ENCODE results near the gene TIAM2.
A peak's percentile ranks its signal among the peaks of the same experiment; 100 is the strongest.

The TIAM2 gene

DNA sequence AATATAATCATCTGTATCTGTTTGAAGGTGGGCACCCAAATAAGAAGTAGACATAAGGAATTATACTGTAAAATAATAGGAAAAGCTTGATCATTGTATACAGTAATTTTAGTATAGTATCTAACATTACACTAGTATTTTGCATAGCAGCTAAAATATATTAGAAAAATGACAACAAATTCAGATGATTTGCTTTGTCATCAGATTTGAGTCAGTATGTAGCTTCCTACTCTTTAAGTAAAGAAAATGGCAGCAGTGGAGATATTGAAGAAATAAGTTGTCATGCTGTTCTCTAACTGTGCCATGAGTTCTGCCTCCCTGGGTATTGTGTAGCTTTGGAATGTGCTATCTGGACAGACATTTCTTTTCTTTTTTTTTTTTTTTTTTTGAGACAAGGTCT, 74.4 kb downstream of the TIAM2 start:
- peaks cover 8% of the 10 kb centered on the region for H3K27me3 Mint-ChIP-seq
- no peak overlapping the region for H3K4me3 Mint-ChIP-seq
- no peaks in the 10 kb centered on the region for H3K36me3 Mint-ChIP-seq (ENCODE audit: low read depth)
- peaks cover 16% of the 10 kb centered on the region for H3K4me1 Mint-ChIP-seq (ENCODE audit: low read depth)
- H3K9me3 Mint-ChIP-seq: no peaks in the 10 kb centered on the region
- intact Hi-C loops (cut with micrococcal nuclease): no loop called here
- no peak overlapping the region for H3K27ac Mint-ChIP-seq

DNA sequence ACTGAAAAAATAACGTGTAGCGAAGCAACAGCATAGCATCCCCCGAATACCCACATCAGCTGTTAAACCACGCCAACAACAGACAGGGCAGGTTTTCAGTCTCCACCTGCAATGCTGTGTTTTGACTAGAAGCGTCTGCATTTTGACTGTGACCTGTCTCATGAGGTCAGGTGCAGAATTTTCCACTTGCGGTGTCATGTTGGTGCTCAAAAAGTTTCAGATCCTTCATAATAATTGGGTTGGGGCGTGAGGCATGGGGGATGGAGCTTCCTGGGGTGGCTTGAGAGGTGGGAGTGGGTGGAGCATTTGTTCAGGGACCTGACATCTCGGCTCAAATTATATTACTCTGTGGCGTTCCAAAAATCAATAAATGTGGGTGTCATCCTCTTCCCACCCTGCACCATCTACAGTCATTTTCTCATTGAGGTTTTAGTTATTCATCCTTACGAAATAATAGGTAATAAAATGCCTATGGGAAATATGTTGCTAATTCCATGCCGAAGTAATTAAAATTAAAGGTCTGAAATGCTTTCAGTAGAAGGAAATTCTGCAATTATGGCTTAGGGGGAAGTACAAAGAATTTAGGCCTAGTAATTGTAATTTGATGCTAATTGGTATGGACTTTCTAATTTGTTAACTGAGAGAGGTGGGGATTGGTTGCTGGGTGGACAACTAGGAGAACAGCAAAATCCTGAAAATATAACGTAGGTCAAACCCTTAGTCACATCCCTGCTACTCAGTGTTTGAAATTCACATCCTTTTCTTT, 81.0 kb downstream of the TIAM2 start:
- intact Hi-C loops (cut with micrococcal nuclease): no loop called here
- H3K9me3 Mint-ChIP-seq: no peaks in the 10 kb centered on the region
- peaks cover 2% of the 10 kb centered on the region for H3K27me3 Mint-ChIP-seq
- no peaks in the 10 kb centered on the region for H3K36me3 Mint-ChIP-seq (ENCODE audit: low read depth)
- H3K4me1 Mint-ChIP-seq (ENCODE audit: low read depth): peaks cover 26% of the 10 kb centered on the region
- H3K4me3 Mint-ChIP-seq: no peak overlapping the region
- no peak overlapping the region for H3K27ac Mint-ChIP-seq

DNA sequence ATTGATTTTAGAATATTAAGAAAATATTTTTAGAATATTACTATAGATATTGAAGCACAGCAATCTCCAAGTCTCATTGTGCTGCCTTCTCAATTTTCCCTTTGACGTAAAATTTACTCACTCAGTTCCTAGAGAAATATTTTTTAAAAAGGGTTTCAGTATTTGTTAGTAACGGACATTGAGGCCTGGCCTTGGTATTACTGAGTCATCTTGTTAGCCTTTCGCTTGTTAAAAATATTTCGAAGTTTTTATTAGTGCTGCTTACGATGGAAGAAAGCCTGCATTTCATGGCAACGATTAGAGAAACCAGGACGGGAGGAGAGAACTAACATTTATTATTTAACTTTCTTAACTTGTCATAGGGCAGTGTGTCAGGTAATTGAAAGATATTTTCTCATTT, 82.2 kb downstream of the TIAM2 start:
- Mint-ChIP-seq H3K9me3 (no peaks in the 10 kb centered on the region), H3K36me3 (ENCODE audit: low read depth) (no peaks in the 10 kb centered on the region), H3K4me3 (no peak overlapping the region), H3K27me3 (peaks cover 2% of the 10 kb centered on the region), H3K27ac (no peak overlapping the region), H3K4me1 (ENCODE audit: low read depth) (peaks cover 26% of the 10 kb centered on the region)
- intact Hi-C loops (cut with micrococcal nuclease): no loop called here

DNA sequence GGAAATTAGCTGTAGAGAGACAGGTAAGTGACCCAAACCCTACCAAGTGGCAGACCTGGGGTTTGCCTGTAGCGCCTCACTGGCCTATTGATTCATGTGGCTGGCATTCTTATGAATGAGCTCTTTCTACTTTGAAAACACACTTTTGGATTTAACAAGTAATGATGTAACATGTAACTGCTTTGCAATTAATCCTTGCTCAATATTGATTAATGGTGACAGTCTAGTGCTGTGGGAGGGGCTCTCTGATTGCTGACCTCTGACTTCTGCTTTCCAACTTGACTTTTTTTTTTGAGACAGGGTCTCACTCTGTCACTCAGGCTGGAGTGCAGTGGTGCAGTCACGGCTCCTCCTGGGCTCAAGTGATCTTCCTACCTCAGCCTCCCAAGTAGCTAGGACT, 82.7 kb downstream of the TIAM2 start:
- Mint-ChIP-seq H3K36me3 (ENCODE audit: low read depth) (no peaks in the 10 kb centered on the region), H3K4me3 (no peak overlapping the region), H3K4me1 (ENCODE audit: low read depth) (peaks cover 26% of the 10 kb centered on the region), H3K9me3 (no peaks in the 10 kb centered on the region), H3K27me3 (peaks cover 2% of the 10 kb centered on the region), H3K27ac (no peak overlapping the region)
- intact Hi-C loops (cut with micrococcal nuclease): no loop called here

DNA sequence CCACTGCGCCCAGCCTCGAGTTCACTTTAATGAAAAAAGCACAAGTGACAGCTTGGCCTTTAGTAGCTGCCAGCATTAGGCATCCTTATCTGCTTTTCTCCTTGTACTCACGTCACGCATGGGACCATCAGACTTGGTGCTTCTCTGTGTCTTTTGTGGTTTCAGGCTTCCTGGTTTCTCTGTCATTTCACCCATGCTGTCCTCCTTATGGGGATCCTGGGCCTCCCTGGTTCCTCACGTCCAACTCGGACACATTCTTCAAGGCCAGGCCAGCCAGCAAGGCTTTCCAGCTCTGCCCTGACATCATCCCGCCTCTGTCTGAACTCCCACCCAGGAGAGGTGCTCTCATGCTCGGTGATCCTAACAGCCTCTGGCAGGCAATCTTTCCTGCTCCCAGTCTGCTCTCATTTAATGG, 83.2 kb downstream of the TIAM2 start:
- intact Hi-C loops (cut with micrococcal nuclease): no loop called here
- Mint-ChIP-seq H3K9me3 (no peaks in the 10 kb centered on the region), H3K36me3 (ENCODE audit: low read depth) (no peaks in the 10 kb centered on the region), H3K27me3 (peaks cover 2% of the 10 kb centered on the region), H3K4me3 (no peak overlapping the region), H3K27ac (peak overlapping the region; percentile 9), H3K4me1 (ENCODE audit: low read depth) (peaks cover 26% of the 10 kb centered on the region)

DNA sequence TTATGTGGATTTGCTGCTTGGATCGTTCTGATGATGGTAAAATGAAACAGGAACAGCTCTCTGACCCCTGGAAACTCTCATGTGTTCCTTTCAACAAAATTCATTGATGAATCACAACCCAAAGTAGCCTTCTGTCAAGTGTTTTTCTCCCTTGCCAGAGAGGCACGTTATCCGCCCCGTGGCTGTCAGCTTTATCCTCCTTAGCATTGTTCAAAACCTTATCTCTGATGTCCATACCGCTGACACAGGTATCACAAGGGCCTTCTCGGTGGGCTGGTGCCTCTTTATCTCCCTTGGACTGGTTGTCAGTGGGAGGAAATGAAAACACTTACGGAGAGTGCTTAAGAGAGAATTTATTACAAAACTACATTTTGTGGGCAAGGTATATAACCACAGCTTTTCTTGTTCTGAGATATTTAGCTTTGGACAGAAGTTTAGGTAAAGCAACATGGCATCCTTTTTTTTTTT, 84.9 kb downstream of the TIAM2 start:
- H3K9me3 Mint-ChIP-seq: no peaks in the 10 kb centered on the region
- no peaks in the 10 kb centered on the region for H3K36me3 Mint-ChIP-seq (ENCODE audit: low read depth)
- H3K4me1 Mint-ChIP-seq (ENCODE audit: low read depth): peaks cover 26% of the 10 kb centered on the region
- H3K4me3 Mint-ChIP-seq: no peak overlapping the region
- peak overlapping the region; percentile 25 for H3K27ac Mint-ChIP-seq
- H3K27me3 Mint-ChIP-seq: peaks cover 2% of the 10 kb centered on the region
- intact Hi-C loops (cut with micrococcal nuclease): no loop called here

DNA sequence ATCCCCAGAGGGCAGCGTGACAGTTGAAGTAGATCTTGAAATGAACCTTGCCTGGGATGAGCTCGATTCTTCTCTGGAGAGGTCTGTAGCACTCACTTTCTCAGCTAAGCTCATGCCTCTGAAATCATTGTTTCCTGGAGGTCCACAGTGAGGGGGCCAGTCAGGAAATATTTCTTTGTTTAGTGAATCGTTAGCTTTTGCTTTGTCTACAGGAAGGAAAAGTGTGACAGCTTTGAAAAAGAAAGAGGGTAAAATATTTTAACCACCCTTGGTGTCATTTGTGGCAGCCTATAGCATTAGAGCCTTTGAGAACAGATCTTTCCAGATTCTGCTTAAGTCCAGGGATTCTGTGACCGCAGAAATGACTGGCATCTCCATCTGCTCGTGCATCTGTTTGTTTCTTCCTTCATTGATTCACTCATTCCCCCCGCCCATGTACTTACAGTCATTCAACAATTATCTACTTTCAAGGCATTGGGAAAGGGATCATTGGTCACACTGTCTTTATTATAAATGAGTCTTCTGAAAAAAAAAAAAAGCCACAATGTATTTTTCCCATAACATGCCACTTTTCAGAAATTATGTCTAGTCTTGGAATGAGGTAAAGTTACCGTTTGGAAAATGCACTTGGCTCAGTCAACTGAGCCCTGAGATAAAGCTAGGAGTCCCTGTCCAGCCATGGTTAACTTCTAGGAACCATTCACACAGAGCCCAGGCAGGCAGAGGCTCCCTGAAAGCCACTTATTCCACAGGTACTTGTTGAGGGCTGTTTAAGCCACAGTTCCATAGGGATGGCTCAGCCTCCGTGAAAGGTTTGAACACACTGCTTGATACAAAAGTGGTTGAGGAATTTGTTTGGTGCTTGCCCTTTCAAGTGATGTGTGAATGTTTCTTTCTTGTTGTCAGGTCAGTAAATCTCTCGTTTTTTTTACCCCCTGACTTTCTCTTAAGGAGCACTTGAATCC, 86.0 kb downstream of the TIAM2 start:
- intact Hi-C loops (cut with micrococcal nuclease): no loop called here
- Mint-ChIP-seq H3K4me1 (ENCODE audit: low read depth) (peaks cover 26% of the 10 kb centered on the region), H3K36me3 (ENCODE audit: low read depth) (no peaks in the 10 kb centered on the region), H3K27ac (no peak overlapping the region), H3K4me3 (no peak overlapping the region), H3K27me3 (peaks cover 2% of the 10 kb centered on the region), H3K9me3 (no peaks in the 10 kb centered on the region)

DNA sequence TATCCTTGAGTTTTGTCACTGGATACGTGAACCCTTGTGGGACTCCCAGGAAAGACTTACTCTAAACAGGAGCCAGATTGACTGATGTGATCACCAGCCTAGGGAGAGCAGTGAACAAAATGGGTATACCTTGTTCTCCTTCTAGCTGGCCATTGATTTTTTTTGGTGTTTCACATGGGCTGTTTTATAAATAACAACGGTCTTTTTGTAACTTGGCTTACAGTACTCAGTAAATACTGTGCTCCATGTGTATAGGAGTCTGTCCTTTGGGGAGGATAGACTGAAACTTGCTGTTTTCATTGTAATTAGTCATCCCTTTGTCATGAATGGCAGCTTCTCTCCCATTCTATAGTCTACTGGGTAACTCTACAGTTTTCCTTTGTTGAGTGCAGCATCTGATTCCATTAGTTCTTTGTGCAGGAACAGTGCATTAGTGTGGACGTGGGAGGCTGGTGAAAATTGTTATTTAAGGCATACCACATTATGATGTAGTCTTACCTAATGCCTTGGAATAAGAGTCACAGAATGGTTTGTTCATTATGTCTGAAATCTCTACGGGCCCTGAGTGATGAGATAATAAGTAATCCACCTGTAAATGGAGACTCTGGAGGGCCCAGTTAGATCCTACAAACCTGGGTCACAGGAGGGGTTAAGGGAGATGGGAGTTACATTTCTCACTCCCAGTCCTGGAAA, 89.5 kb downstream of the TIAM2 start:
- Mint-ChIP-seq H3K36me3 (ENCODE audit: low read depth) (no peaks in the 10 kb centered on the region), H3K27ac (no peak overlapping the region), H3K27me3 (peaks cover 2% of the 10 kb centered on the region), H3K4me3 (no peak overlapping the region), H3K4me1 (ENCODE audit: low read depth) (peaks cover 11% of the 10 kb centered on the region), H3K9me3 (no peaks in the 10 kb centered on the region)
- intact Hi-C loops (cut with micrococcal nuclease): no loop called here

DNA sequence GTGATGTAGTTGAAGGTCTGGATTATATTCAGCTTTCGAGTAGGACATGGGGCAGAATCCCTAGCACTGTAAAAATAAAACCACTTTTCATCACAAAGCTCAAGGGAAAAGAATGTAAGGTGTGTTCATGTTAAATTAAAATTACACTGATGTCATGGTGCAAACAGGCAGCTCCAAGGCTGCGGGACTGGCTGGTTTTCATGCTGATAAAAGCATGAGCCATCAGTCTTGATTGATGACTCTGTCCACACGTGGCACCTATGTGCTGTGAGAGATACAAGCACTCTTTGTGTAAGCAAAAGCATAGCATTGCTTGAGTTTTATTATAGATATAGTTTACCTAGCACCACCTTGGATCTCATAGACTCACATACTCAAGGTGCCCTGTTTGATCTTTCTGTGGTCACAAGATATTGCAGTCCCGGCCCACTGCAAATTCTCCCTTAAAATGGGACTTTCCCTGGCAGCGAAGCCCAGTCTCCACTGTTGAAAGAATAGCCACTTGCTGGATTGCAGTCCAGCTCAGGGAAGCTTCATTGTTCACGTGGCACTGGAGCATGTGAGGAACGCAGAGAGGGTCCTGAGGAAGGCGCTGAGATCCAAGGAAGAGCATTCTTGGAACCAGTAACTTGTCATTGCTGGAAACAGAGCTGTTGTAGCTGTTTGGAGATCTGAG, 90.6 kb downstream of the TIAM2 start:
- Mint-ChIP-seq H3K27ac (no peak overlapping the region), H3K4me1 (ENCODE audit: low read depth) (no peaks in the 10 kb centered on the region), H3K36me3 (ENCODE audit: low read depth) (no peaks in the 10 kb centered on the region), H3K4me3 (no peak overlapping the region), H3K9me3 (no peaks in the 10 kb centered on the region), H3K27me3 (no peaks in the 10 kb centered on the region)
- intact Hi-C loops (cut with micrococcal nuclease): no loop called here

DNA sequence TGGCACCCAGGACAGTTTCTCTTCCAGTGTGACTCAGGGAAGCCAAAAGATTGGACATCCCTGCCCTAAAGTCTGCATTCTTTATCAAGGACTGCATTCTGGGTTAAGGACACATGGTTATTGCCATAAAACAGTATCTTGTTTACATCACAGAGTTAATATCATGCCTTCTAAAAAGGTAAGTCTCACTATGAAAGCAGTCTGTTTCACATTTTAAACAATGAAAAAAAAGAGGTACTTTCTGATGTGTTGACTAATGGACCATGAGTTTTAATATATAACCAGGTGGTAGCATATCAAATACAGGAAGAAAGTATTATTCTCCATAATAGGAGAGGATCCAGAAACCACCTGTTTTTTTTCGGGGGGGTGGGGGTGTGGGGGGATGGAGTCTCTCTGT, 93.7 kb downstream of the TIAM2 start:
- H3K4me1 Mint-ChIP-seq (ENCODE audit: low read depth): no peaks in the 10 kb centered on the region
- H3K9me3 Mint-ChIP-seq: no peaks in the 10 kb centered on the region
- no peaks in the 10 kb centered on the region for H3K36me3 Mint-ChIP-seq (ENCODE audit: low read depth)
- H3K27ac Mint-ChIP-seq: no peak overlapping the region
- no peak overlapping the region for H3K4me3 Mint-ChIP-seq
- intact Hi-C loops (cut with micrococcal nuclease): no loop called here
- H3K27me3 Mint-ChIP-seq: no peaks in the 10 kb centered on the region

DNA sequence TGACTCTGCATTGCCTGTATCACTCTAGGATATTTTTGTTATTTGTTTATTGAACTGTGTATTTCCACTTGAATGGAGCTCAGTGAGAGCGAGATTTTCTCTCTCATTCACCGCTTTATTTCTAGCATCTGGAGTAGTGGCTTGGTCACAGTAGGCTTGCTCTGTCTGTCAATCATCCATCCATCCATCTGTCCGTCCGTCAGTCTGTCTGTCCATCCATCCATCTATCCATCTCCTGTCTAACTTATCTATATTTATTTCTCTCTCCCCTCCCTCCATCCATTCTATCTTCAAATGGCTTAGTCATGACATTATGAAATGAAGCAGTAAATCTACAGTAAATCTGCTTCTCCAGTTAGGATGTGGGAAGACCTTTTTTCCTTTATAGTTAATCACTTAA, 94.6 kb downstream of the TIAM2 start:
- Mint-ChIP-seq H3K36me3 (ENCODE audit: low read depth) (no peaks in the 10 kb centered on the region), H3K9me3 (no peaks in the 10 kb centered on the region), H3K4me1 (ENCODE audit: low read depth) (peaks cover 2% of the 10 kb centered on the region), H3K27me3 (no peaks in the 10 kb centered on the region), H3K4me3 (no peak overlapping the region), H3K27ac (no peak overlapping the region)
- intact Hi-C loops (cut with micrococcal nuclease): no loop called here

DNA sequence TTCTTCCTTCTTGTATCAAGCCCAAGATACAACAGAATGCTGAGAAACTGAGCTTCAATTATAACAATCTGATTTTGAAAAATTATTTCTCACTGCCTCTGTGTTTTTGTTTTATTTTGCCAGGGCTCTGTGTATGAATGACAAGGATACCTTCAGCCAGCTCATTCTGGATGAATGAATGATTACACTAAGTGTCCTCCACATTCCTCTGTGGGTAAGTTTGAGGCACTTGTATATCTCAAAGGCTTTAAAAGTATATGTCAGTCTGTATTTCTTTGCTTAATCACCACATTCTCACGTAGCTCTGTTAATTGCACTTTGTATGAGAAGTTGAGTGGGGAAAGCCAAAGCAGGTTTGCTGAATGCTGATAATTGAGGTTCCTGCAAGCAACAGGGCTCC, 95.1 kb downstream of the TIAM2 start:
- no peak overlapping the region for H3K27ac Mint-ChIP-seq
- no peak overlapping the region for H3K4me3 Mint-ChIP-seq
- peaks cover 6% of the 10 kb centered on the region for H3K4me1 Mint-ChIP-seq (ENCODE audit: low read depth)
- no peaks in the 10 kb centered on the region for H3K9me3 Mint-ChIP-seq
- intact Hi-C loops (cut with micrococcal nuclease): no loop called here
- no peaks in the 10 kb centered on the region for H3K36me3 Mint-ChIP-seq (ENCODE audit: low read depth)
- H3K27me3 Mint-ChIP-seq: no peaks in the 10 kb centered on the region

DNA sequence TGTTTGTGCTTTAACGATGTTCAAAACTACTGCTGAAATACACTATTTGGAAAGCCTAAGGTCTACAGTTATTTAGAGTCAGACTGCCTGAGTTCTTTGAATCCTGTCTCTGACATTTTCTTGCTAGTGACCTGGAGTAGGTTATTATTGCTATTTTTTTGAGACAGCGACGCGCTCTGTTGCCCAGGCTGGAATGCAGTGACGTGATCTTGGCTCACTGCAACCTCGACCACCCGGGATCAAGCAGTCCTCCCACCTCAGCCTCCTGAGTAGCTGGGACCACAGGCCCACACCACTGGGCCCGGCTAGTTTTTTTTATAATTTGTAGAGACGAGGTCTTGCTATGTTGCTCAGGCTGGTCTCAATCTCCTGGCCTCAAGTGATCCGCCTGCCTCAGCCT, 96.6 kb downstream of the TIAM2 start:
- no peaks in the 10 kb centered on the region for H3K27me3 Mint-ChIP-seq
- intact Hi-C loops (cut with micrococcal nuclease): no loop called here
- no peak overlapping the region for H3K27ac Mint-ChIP-seq
- no peaks in the 10 kb centered on the region for H3K9me3 Mint-ChIP-seq
- H3K4me1 Mint-ChIP-seq (ENCODE audit: low read depth): peaks cover 9% of the 10 kb centered on the region
- H3K36me3 Mint-ChIP-seq (ENCODE audit: low read depth): no peaks in the 10 kb centered on the region
- no peak overlapping the region for H3K4me3 Mint-ChIP-seq
